GM12873 (cell line): Measurements from ENCODE around the gene SLC10A3.

Experiments used
- CTCF ChIP-seq: IDR thresholded peaks from 2 replicates; pipeline ENCODE4 v1.5.1; 2012; ENCODE audit warnings: low read depth, mild to moderate bottlenecking, moderate library complexity, low read length, control low read depth; ENCODE audit not compliant: insufficient read depth; ENCODE audit errors: missing control alignments

The SLC10A3 gene

GRCh38 chrX:154506483-154507332, 16.3 kb upstream of the SLC10A3 start:
- no peak for TF ChIP-seq CTCF

- no peak for TF ChIP-seq CTCF
Measured at GRCh38 chrX:154505734-154506133, 15.3 kb upstream of the SLC10A3 start.

GRCh38 chrX:154502989-154503388, 12.6 kb upstream of the SLC10A3 start:
- TF ChIP-seq CTCF = no peak

GRCh38 chrX:154502098-154502497, 11.7 kb upstream of the SLC10A3 start:
- TF ChIP-seq CTCF = no peak

GRCh38 chrX:154495472-154495922, 5.1 kb upstream of the SLC10A3 start:
- no peak for TF ChIP-seq CTCF

- no peak for TF ChIP-seq CTCF
Measured at GRCh38 chrX:154494715-154495114, 4.3 kb upstream of the SLC10A3 start.

- TF ChIP-seq CTCF = no peak
Measured at GRCh38 chrX:154490021-154490413, 412 bp downstream of the SLC10A3 start.
